HEK293 (cell line): ENCODE measurements around the gene EIF1B.

ENCODE experiments used
- CTCF ChIA-PET: fragments of 350-600 bp; formaldehyde crosslinking; extraction: SDS; loops from one replicate; lab custom pipeline; 2021; ENCODE audit warnings: antibody characterized with exemption; lab: Yijun Ruan, JAX
- POLR2A ChIA-PET: fragments of 300-600 bp; formaldehyde crosslinking; extraction: SDS; loops from one replicate; lab custom pipeline; 2020; ENCODE audit warnings: antibody characterized with exemption, inconsistent platforms; lab: Yijun Ruan, JAX
- H3K27ac ChIP-seq: fragments of 200-500 bp; sonication (Bioruptor generic); 2 replicates; pipeline ENCODE4 v1.5.1; 2014; ENCODE audit warnings: low read depth, low read length, control low read depth, inconsistent platforms; ENCODE audit errors: extremely low read depth
- H3K36me3 ChIP-seq, 2 experiments: fragments of 200-500 bp in 1 of 2; sonication (Bioruptor generic) in 1 of 2; 1 replicate in 1 of 2; 2 replicates in 1 of 2; pipeline ENCODE4 v1.5.1; 2014 to 2017; ENCODE audit warnings: inconsistent platforms in 2 of 2, low read length in 2 of 2; ENCODE audit not compliant: control insufficient read depth in 2 of 2, insufficient read depth in 1 of 2
- H3K4me1 ChIP-seq: fragments of 200-500 bp; sonication (Bioruptor generic); 2 replicates; pipeline ENCODE4 v1.5.1; 2014; ENCODE audit warnings: mild to moderate bottlenecking, low read length, inconsistent platforms; ENCODE audit not compliant: control insufficient read depth, insufficient read depth
- H3K4me3 ChIP-seq: 2 replicates; pipeline ENCODE4 v1.5.1; 2011; ENCODE audit warnings: low read depth, mild to moderate bottlenecking, control low read depth, low read length, moderate library complexity
- H3K9me3 ChIP-seq: fragments of 200-500 bp; sonication (Bioruptor generic); 2 replicates; pipeline ENCODE4 v1.5.1; 2014; ENCODE audit warnings: low read depth, low read length, inconsistent platforms; ENCODE audit not compliant: control insufficient read depth, insufficient read depth
- HOXC10 ChIP-seq: sonication (generic); formaldehyde crosslinking; IDR thresholded peaks from 2 replicates; pipeline ENCODE4 v1.8.1; 2023; ENCODE audit warnings: mild to moderate bottlenecking, missing genetic modification reagents
- KLF16 ChIP-seq: fragments of 450-650 bp; formaldehyde crosslinking; IDR thresholded peaks from 2 replicates; pipeline ENCODE4 v1.5.1; 2017; ENCODE audit warnings: missing biosample characterization, missing genetic modification characterization
- KLF7 ChIP-seq: fragments of 450-650 bp; formaldehyde crosslinking; IDR thresholded peaks from 2 replicates; pipeline ENCODE4 v1.5.1; 2016; ENCODE audit warnings: missing biosample characterization, missing genetic modification characterization, borderline replicate concordance
- MEIS1 ChIP-seq: sonication (generic); formaldehyde crosslinking; IDR thresholded peaks from 2 replicates; pipeline ENCODE4 v1.8.1; 2022; ENCODE audit warnings: missing genetic modification reagents, mild to moderate bottlenecking, borderline replicate concordance
- MZF1 ChIP-seq: fragments of 450-650 bp; formaldehyde crosslinking; IDR thresholded peaks from 2 replicates; pipeline ENCODE4 v1.5.1; 2017; ENCODE audit warnings: missing biosample characterization, missing genetic modification characterization, borderline replicate concordance
- RBAK ChIP-seq: fragments of 450-650 bp; formaldehyde crosslinking; IDR thresholded peaks from 2 replicates; pipeline ENCODE4 v1.5.1; 2016; ENCODE audit warnings: missing biosample characterization, missing genetic modification characterization
- SCRT2 ChIP-seq: fragments of 450-650 bp; formaldehyde crosslinking; IDR thresholded peaks from 2 replicates; pipeline ENCODE4 v1.5.1; 2016; ENCODE audit warnings: missing biosample characterization, missing genetic modification characterization
- SP2 ChIP-seq: fragments of 450-650 bp; formaldehyde crosslinking; IDR thresholded peaks from 2 replicates; pipeline ENCODE4 v1.5.1; 2016; ENCODE audit warnings: missing biosample characterization, missing genetic modification characterization
- TCF7L2 ChIP-seq: IDR thresholded peaks from 2 replicates; pipeline ENCODE4 v1.6.1; 2011; ENCODE audit warnings: low read depth, mild to moderate bottlenecking, inconsistent platforms, low read length, moderate library complexity, borderline replicate concordance
- YY2 ChIP-seq: fragments of 450-650 bp; formaldehyde crosslinking; IDR thresholded peaks from 2 replicates; pipeline ENCODE4 v1.5.1; 2016; ENCODE audit warnings: missing biosample characterization, missing genetic modification characterization
- ZBTB20 ChIP-seq: fragments of 450-650 bp; formaldehyde crosslinking; IDR thresholded peaks from 2 replicates; pipeline ENCODE4 v1.5.1; 2016; ENCODE audit warnings: missing biosample characterization, missing genetic modification characterization
- ZBTB48 ChIP-seq: fragments of 450-650 bp; formaldehyde crosslinking; IDR thresholded peaks from 2 replicates; pipeline ENCODE4 v1.5.1; 2016; ENCODE audit warnings: missing biosample characterization, missing genetic modification characterization
- ZBTB6 ChIP-seq: fragments of 450-650 bp; formaldehyde crosslinking; IDR thresholded peaks from 2 replicates; pipeline ENCODE4 v1.5.1; 2017; ENCODE audit warnings: missing biosample characterization, missing genetic modification characterization
- ZBTB8A ChIP-seq: fragments of 450-650 bp; formaldehyde crosslinking; IDR thresholded peaks from 2 replicates; pipeline ENCODE4 v1.5.1; 2016; ENCODE audit warnings: missing biosample characterization, missing genetic modification characterization
- ZFP3 ChIP-seq: fragments of 450-650 bp; formaldehyde crosslinking; IDR thresholded peaks from 2 replicates; pipeline ENCODE4 v1.5.1; 2016; ENCODE audit warnings: low read depth, missing biosample characterization, missing genetic modification characterization
- ZIC2 ChIP-seq: fragments of 450-650 bp; formaldehyde crosslinking; IDR thresholded peaks from 2 replicates; pipeline ENCODE4 v1.5.1; 2016; ENCODE audit warnings: missing biosample characterization, missing genetic modification characterization
- ZNF121 ChIP-seq: fragments of 450-650 bp; formaldehyde crosslinking; IDR thresholded peaks from 2 replicates; pipeline ENCODE4 v1.5.1; 2016; ENCODE audit warnings: missing biosample characterization, missing genetic modification characterization
- ZNF132 ChIP-seq: fragments of 450-650 bp; formaldehyde crosslinking; IDR thresholded peaks from 2 replicates; pipeline ENCODE4 v1.5.1; 2017; ENCODE audit warnings: missing biosample characterization, missing genetic modification characterization, borderline replicate concordance
- ZNF138 ChIP-seq: fragments of 450-650 bp; formaldehyde crosslinking; IDR thresholded peaks from 2 replicates; pipeline ENCODE4 v1.5.1; 2016; ENCODE audit warnings: missing biosample characterization, missing genetic modification characterization, borderline replicate concordance
- ZNF155 ChIP-seq: fragments of 450-650 bp; formaldehyde crosslinking; IDR thresholded peaks from 2 replicates; pipeline ENCODE4 v1.5.1; 2016; ENCODE audit warnings: missing biosample characterization, missing genetic modification characterization
- ZNF16 ChIP-seq: fragments of 450-650 bp; formaldehyde crosslinking; IDR thresholded peaks from 2 replicates; pipeline ENCODE4 v1.5.1; 2016; ENCODE audit warnings: low read depth, missing biosample characterization, missing genetic modification characterization
- ZNF19 ChIP-seq: fragments of 450-650 bp; formaldehyde crosslinking; IDR thresholded peaks from 2 replicates; pipeline ENCODE4; 2016; ENCODE audit warnings: missing biosample characterization, missing genetic modification characterization, low read depth
- ZNF350 ChIP-seq: fragments of 450-650 bp; formaldehyde crosslinking; IDR thresholded peaks from 2 replicates; pipeline ENCODE4 v1.5.0; 2017; ENCODE audit warnings: missing biosample characterization, mild to moderate bottlenecking, missing genetic modification characterization
- ZNF354C ChIP-seq: fragments of 450-650 bp; formaldehyde crosslinking; IDR thresholded peaks from 2 replicates; pipeline ENCODE4 v1.5.1; 2016; ENCODE audit warnings: missing biosample characterization, missing genetic modification characterization, low read depth, borderline replicate concordance
- ZNF362 ChIP-seq: fragments of 450-650 bp; formaldehyde crosslinking; IDR thresholded peaks from 2 replicates; pipeline ENCODE4 v1.5.1; 2016; ENCODE audit warnings: missing biosample characterization, missing genetic modification characterization
- ZNF488 ChIP-seq: fragments of 450-650 bp; formaldehyde crosslinking; IDR thresholded peaks from 2 replicates; pipeline ENCODE4 v1.5.1; 2016; ENCODE audit warnings: missing biosample characterization, missing genetic modification characterization
- ZNF514 ChIP-seq: fragments of 450-650 bp; formaldehyde crosslinking; IDR thresholded peaks from 2 replicates; pipeline ENCODE4 v1.5.1; 2016; ENCODE audit warnings: missing biosample characterization, missing genetic modification characterization
- ZNF626 ChIP-seq: fragments of 450-650 bp; sonication (Bioruptor Pico); formaldehyde crosslinking; IDR thresholded peaks from 2 replicates; pipeline ENCODE4 v1.5.1; 2018; ENCODE audit warnings: missing biosample characterization, missing genetic modification characterization, inconsistent platforms
- ZNF677 ChIP-seq: fragments of 450-650 bp; IDR thresholded peaks from 2 replicates; pipeline ENCODE4 v1.5.0; 2018; ENCODE audit warnings: missing biosample characterization, mild to moderate bottlenecking, missing genetic modification characterization, moderate library complexity
- ZNF791 ChIP-seq: fragments of 450-650 bp; formaldehyde crosslinking; IDR thresholded peaks from 2 replicates; pipeline ENCODE4 v1.5.1; 2016; ENCODE audit warnings: missing biosample characterization, missing genetic modification characterization
- ZSCAN30 ChIP-seq: fragments of 450-650 bp; IDR thresholded peaks from 2 replicates; pipeline ENCODE4 v1.5.1; 2018; ENCODE audit warnings: missing biosample characterization, mild to moderate bottlenecking, missing genetic modification characterization, moderate library complexity
- TF ChIP-seq, protein P1 (sequence below): fragments of 450-650 bp; formaldehyde crosslinking; IDR thresholded peaks from 2 replicates; pipeline ENCODE4 v1.5.1; 2016; ENCODE audit warnings: missing biosample characterization, missing genetic modification characterization
- TF ChIP-seq, protein P2 (sequence below): fragments of 450-650 bp; formaldehyde crosslinking; optimal IDR thresholded peaks from 2 replicates; pipeline ENCODE3; 2016; ENCODE audit warnings: missing biosample characterization, mild to moderate bottlenecking, missing genetic modification characterization

EIF1B gene

GRCh38 chr3:40309925-40310695, 603 bp downstream of the EIF1B start:
- Histone ChIP-seq H3K27ac (peak overlapping the region; percentile 64; the same call in 1 of the 2 replicates), H3K4me1 (no peaks in the 10 kb centered on the region), H3K36me3 (peaks cover 0 to 40% of the 10 kb centered on the region in 2 experiments; a peak in 1 of 3 replicates), H3K4me3 (peak overlapping the region; percentile 94), H3K9me3 (no peaks in the 10 kb centered on the region)
- ChIA-PET CTCF (interaction anchor here (0.7 to 1.9 kb wide), 2 partner anchors 118 to 661 kb away, joined by 4 to 8 read pairs; no protein-coding TSS in a partner anchor), POLR2A (interaction anchor here (1.0 to 1.1 kb wide), 2 partner anchors 147 to 214 kb away, joined by 3 to 4 read pairs; partner anchors contain the start of genes RPL14 and ZNF621)
- TF ChIP-seq ZNF354C (tag by site-specific recombination) (no peak), SCRT2 (tag by site-specific recombination) (no peak), ZNF138 (tag by site-specific recombination) (no peak), ZNF350 (tag by site-specific recombination) (no peak), MEIS1 (CRISPR knock-in tag) (no peak), KLF7 (tag by site-specific recombination) (no peak), KLF16 (no peak), ZBTB8A (tag by site-specific recombination) (peak; percentile 94), ZBTB6 (tag by site-specific recombination) (no peak), ZNF514 (tag by site-specific recombination) (no peak), TCF7L2 (no peak), ZNF155 (tag by site-specific recombination) (no peak), SP2 (peak; percentile 0; the same call in 1 of the 2 replicates), MZF1 (tag by site-specific recombination) (no peak), HOXC10 (no peak), ZIC2 (no peak), ZNF132 (tag by site-specific recombination) (no peak), ZNF19 (tag by site-specific recombination) (no peak), ZBTB20 (peak; percentile 88), ZSCAN30 (tag by site-specific recombination) (no peak), ZBTB48 (tag by site-specific recombination) (peak; percentile 81), ZNF677 (tag by site-specific recombination) (no peak), ZNF626 (tag by site-specific recombination) (no peak), ZNF121 (tag by site-specific recombination) (no peak), ZNF16 (no peak), RBAK (no peak), ZNF362 (tag by site-specific recombination) (no peak), YY2 (tag by site-specific recombination) (no peak), ZNF488 (tag by site-specific recombination) (no peak), ZFP3 (tag by site-specific recombination) (no peak), ZNF791 (tag by site-specific recombination) (no peak)
- TF ChIP-seq, protein P1, sequence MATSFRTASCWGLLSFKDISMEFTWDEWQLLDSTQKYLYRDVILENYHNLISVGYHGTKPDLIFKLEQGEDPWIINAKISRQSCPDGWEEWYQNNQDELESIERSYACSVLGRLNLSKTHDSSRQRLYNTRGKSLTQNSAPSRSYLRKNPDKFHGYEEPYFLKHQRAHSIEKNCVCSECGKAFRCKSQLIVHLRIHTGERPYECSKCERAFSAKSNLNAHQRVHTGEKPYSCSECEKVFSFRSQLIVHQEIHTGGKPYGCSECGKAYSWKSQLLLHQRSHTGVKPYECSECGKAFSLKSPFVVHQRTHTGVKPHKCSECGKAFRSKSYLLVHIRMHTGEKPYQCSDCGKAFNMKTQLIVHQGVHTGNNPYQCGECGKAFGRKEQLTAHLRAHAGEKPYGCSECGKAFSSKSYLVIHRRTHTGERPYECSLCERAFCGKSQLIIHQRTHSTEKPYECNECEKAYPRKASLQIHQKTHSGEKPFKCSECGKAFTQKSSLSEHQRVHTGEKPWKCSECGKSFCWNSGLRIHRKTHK (tag by site-specific recombination), result no peak
- TF ChIP-seq, protein P2, sequence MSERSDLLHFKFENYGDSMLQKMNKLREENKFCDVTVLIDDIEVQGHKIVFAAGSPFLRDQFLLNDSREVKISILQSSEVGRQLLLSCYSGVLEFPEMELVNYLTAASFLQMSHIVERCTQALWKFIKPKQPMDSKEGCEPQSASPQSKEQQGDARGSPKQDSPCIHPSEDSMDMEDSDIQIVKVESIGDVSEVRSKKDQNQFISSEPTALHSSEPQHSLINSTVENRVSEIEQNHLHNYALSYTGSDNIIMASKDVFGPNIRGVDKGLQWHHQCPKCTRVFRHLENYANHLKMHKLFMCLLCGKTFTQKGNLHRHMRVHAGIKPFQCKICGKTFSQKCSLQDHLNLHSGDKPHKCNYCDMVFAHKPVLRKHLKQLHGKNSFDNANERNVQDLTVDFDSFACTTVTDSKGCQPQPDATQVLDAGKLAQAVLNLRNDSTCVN (tag by site-specific recombination), result peak; percentile 4
